ENCODE measurements around the gene ALX4. TPM values are rescaled to one million over a fixed set of nuclear protein-coding genes. Genes with fewer than 3 reads are reported as not detected.

Gene ALX4
- polyA plus RNA-seq, 3 donors = not detected

DNA sequence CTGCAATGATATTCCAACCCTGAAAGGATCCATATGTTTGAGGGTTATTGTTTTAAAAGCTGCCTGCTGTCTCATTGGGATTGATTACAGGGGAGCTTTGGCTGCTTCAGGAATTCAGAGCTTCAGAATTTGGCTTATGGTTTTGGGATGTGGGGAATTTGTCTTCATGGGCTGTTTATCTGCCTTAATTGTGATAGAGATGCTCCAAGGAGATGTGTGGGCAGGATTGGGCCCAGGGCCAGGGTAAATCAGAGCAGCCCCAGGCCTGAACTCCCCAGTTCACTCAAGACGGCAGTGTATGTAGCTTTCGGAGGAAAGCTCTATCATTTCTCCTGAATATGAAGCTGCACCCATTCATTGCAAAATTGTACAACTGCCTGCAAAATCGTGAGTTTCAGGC, 88.5 kb downstream of the ALX4 start:
- no peaks in the 10 kb centered on the region for H3K9me3 ChIP-seq (replicated peaks in 1 of 2; ENCODE audit: control insufficient read depth in 1 of 2, insufficient read depth in 1 of 2, low read length in 2 of 2)
- Mint-ChIP-seq H3K4me1 (peaks cover 2% of the 10 kb centered on the region), H3K9me3 (no peaks in the 10 kb centered on the region), H3K4me3 (no peak overlapping the region), H3K27me3 (ENCODE audit: low read depth in 3 of 3) (no peaks in the 10 kb centered on the region), H3K36me3 (peaks cover 6 to 20% of the 10 kb centered on the region in 2 donors), H3K27ac (no peak overlapping the region)
- DNase-seq = no peak
- no peak overlapping the region for H3K4me2 ChIP-seq (replicated peaks; ENCODE audit: extremely low read depth, low read length, poor library complexity, severe bottlenecking)
- no peaks in the 10 kb centered on the region for H3K36me3 ChIP-seq (replicated peaks in 1 of 2; ENCODE audit: control insufficient read depth in 1 of 2, insufficient read depth in 2 of 2, low read length in 2 of 2)
- no peak overlapping the region for H3K27ac ChIP-seq (ENCODE audit: low read depth in 1 of 2, low read length in 2 of 2)
- WGBS (ENCODE audit: insufficient coverage) = 100% methylated on average over 2 of the region's 3 CpGs
- H4K20me1 ChIP-seq (ENCODE audit: insufficient read depth, low read length) = no peaks in the 10 kb centered on the region
- H3K4me1 ChIP-seq (ENCODE audit: control insufficient read depth in 1 of 2, insufficient read depth in 2 of 2, low read length in 2 of 2) = no peaks in the 10 kb centered on the region
- no peak overlapping the region for H3K4me3 ChIP-seq (replicated peaks in 1 of 3; ENCODE audit: low read depth in 2 of 3, low read length in 3 of 3)
- TF ChIP-seq, protein P1, sequence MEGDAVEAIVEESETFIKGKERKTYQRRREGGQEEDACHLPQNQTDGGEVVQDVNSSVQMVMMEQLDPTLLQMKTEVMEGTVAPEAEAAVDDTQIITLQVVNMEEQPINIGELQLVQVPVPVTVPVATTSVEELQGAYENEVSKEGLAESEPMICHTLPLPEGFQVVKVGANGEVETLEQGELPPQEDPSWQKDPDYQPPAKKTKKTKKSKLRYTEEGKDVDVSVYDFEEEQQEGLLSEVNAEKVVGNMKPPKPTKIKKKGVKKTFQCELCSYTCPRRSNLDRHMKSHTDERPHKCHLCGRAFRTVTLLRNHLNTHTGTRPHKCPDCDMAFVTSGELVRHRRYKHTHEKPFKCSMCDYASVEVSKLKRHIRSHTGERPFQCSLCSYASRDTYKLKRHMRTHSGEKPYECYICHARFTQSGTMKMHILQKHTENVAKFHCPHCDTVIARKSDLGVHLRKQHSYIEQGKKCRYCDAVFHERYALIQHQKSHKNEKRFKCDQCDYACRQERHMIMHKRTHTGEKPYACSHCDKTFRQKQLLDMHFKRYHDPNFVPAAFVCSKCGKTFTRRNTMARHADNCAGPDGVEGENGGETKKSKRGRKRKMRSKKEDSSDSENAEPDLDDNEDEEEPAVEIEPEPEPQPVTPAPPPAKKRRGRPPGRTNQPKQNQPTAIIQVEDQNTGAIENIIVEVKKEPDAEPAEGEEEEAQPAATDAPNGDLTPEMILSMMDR (IDR thresholded peaks at IDR 0.05) = no peak
- no peak overlapping the region for H2AFZ ChIP-seq (ENCODE audit: insufficient read depth, low read depth, low read length, poor library complexity, severe bottlenecking)
- no peaks in the 10 kb centered on the region for H3K79me2 ChIP-seq (ENCODE audit: insufficient read depth, low read length)
- H3K27me3 ChIP-seq (ENCODE audit: control insufficient read depth in 2 of 2, insufficient read depth in 2 of 2, low read length in 2 of 2) = no peaks in the 10 kb centered on the region
- intact Hi-C loops (cut with micrococcal nuclease) = no loop called here
- no peak overlapping the region for H3K9ac ChIP-seq (ENCODE audit: insufficient read depth, low read length, poor library complexity, severe bottlenecking)

DNA sequence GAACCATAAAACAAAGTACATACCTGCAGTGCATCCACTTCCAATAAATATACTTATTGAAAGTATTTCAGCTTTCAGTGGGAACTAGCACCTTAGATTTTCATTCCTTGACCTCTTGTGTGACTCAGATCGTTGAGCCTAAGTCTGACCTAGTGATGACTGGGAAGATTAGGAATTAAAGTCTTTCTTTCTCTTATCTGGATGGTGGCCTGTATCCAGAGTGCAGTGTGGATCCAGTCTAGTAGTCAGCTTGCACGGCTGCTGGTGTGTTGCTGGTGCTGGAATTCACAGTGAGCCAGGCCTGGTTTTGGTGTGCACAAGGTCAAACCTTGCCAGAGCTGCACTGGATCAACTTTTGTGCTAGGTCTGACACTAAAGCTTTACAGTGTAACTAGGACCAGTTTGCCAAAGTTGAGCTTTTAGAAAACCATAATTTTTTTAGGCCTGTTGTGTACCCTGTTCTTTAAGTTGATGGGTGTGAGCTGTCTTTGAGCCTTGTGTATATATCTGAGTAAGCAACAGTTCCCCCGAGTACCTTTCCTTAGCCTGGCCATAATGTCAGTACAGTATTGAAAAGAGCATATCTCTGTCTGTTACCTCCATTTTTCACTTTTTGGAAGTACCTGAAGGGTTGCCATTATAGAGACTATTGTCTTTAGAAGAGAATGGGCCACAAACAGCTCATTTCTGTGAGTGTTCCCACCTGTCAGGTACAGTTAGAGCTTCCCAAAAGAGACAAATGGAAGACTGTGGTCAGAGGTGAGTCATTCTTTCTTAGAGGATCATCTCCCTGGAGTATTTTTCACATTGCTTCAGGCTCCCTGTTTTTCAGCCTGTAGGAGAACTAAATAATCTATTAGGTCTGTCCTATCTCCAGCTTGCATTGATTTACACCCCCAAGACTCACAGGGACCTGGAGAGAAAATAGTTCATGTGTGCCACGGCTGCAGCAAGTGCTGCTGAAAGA, 89.8 kb downstream of the ALX4 start:
- H3K9me3 Mint-ChIP-seq = no peaks in the 10 kb centered on the region
- H3K4me3 ChIP-seq (replicated peaks in 1 of 3; ENCODE audit: low read depth in 2 of 3, low read length in 3 of 3) = no peak overlapping the region
- H3K27ac Mint-ChIP-seq = no peak overlapping the region
- no peak overlapping the region for H3K27ac ChIP-seq (ENCODE audit: low read depth in 1 of 2, low read length in 2 of 2)
- no peak overlapping the region for H2AFZ ChIP-seq (ENCODE audit: insufficient read depth, low read depth, low read length, poor library complexity, severe bottlenecking)
- no peaks in the 10 kb centered on the region for H3K79me2 ChIP-seq (ENCODE audit: insufficient read depth, low read length)
- no peaks in the 10 kb centered on the region for H3K27me3 ChIP-seq (ENCODE audit: control insufficient read depth in 2 of 2, insufficient read depth in 2 of 2, low read length in 2 of 2)
- 100% methylated on average over 3 of the region's 4 CpGs for WGBS (ENCODE audit: insufficient coverage)
- no peaks in the 10 kb centered on the region for H3K27me3 Mint-ChIP-seq (ENCODE audit: low read depth in 3 of 3)
- H3K9ac ChIP-seq (ENCODE audit: insufficient read depth, low read length, poor library complexity, severe bottlenecking) = no peak overlapping the region
- H3K36me3 Mint-ChIP-seq = peaks cover 10 to 22% of the 10 kb centered on the region in 2 donors
- TF ChIP-seq, protein P1 (IDR thresholded peaks at IDR 0.05) = no peak
- H3K4me1 ChIP-seq (ENCODE audit: control insufficient read depth in 1 of 2, insufficient read depth in 2 of 2, low read length in 2 of 2) = no peaks in the 10 kb centered on the region
- intact Hi-C loops (cut with micrococcal nuclease) = no loop called here
- H3K9me3 ChIP-seq (replicated peaks in 1 of 2; ENCODE audit: control insufficient read depth in 1 of 2, insufficient read depth in 1 of 2, low read length in 2 of 2) = no peaks in the 10 kb centered on the region
- no peaks in the 10 kb centered on the region for H4K20me1 ChIP-seq (ENCODE audit: insufficient read depth, low read length)
- no peak overlapping the region for H3K4me3 Mint-ChIP-seq
- DNase-seq = no peak
- no peaks in the 10 kb centered on the region for H3K36me3 ChIP-seq (replicated peaks in 1 of 2; ENCODE audit: control insufficient read depth in 1 of 2, insufficient read depth in 2 of 2, low read length in 2 of 2)
- no peak overlapping the region for H3K4me2 ChIP-seq (replicated peaks; ENCODE audit: extremely low read depth, low read length, poor library complexity, severe bottlenecking)
- peaks cover 2% of the 10 kb centered on the region for H3K4me1 Mint-ChIP-seq

Data from CD14-positive monocyte (primary cell).